Stimulated activated CD4-positive, alpha-beta T cell treated with anti-CD3 and anti-CD28 coated beads, Interleukin-15, amount 100 ng/mL, for 24 hours (primary cell): ENCODE data around the gene NBPF6.
"Not testable (repeated sequence)": the region's sequence is repeated elsewhere in the genome, so short reads cannot be mapped to it uniquely, and the experiment has no call there.

Experiments
- DNase-seq: peaks from one replicate; pipeline ENCODE4 v3.0.0-alpha.2; 2020

NBPF6 gene

GRCh38 chr1:108450043-108450442, at the start of gene NBPF6:
TSS of gene NBPF6 (plus strand) at chr1:108450343. CDS start at chr1:108450602, 259 bp downstream.
- not testable (repeated sequence) for DNase-seq

DNA sequence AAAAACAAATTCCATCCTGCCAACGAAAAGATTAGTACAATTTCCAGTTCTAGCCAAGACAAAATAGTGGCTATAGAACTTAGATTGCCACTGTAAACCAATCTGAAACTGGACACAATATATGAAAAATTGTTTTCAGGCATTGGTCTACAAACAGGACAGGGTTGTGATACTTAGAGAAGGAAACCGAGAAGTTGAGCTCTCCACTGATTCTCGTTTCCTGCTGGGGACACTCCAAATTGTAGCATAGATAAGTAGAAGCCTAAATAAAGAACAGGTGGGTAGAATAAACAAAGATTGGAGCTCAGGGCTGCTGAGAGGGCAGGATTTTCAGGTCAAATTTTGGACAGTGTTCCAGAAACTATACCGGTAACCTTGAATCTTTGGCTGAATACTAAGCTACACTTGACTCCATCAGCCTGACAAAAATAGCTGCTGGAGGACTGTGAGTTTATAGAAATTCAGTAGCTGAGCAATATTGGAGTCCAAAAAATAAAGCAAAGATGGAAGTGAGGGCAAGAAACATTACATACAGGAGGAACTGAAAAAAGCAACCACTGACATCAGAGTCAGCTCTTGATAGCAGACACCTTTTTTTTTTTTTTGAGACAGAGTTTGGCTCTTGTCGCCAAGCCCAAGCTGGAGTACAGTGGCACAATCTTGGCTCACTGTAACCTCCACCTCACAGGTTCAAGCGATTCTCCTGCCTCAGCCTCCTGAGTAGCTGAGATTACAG, 38.9 kb upstream of the NBPF6 start:
- DNase-seq, result not testable (repeated sequence)

- not testable (repeated sequence) for DNase-seq
Observed at GRCh38 chr1:108420129-108420528, 30.0 kb upstream of the NBPF6 start.

DNA sequence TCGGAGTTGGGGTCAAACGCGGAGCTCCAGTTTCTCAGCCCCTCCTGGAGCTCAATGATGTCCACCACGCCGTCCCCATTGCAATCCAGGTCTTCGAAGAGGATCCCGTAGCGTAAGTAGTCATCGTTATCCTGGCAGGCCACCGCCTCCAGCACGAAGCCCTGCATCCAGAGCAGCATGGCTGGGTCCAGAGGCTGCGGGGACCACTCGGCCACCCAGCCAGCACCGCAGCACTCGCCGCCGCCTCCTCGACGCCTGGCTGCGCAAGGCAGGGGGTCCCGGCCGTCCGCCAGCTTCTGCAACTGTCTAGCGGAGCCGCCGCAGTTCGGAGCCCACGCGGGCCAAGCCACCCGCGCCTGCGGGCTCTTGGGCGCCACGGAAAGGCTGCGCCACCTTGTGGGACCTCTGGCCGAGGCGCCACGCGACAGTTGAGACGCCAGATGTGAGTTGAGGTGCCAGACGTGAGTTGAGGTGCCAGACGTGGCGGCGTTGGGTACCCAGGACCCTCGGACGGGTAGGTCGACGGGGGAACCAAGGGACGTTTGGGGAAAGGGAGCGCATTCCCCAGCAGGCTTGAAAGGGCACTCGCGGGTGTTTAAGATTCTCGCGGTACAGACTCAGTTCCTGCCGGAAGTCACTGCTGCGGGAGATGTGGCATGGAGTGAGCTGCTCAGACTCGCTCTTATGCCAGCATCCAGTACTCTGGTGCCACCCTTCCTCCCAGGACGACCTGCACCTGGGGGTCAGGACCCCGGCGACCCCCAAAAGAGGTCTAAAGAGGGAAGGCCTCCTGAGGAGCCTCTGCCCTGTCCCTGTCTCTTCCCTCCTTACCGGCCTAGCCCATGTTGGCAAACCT, 28.9 kb upstream of the NBPF6 start:
- DNase-seq, result not testable (repeated sequence)

GRCh38 chr1:108426877-108427276, 23.3 kb upstream of the NBPF6 start:
- not testable (repeated sequence) for DNase-seq

- not testable (repeated sequence) for DNase-seq
Observed at GRCh38 chr1:108432002-108432401, 18.1 kb upstream of the NBPF6 start.

- DNase-seq, result not testable (repeated sequence)
Observed at GRCh38 chr1:108433404-108433803, 16.7 kb upstream of the NBPF6 start.

DNA sequence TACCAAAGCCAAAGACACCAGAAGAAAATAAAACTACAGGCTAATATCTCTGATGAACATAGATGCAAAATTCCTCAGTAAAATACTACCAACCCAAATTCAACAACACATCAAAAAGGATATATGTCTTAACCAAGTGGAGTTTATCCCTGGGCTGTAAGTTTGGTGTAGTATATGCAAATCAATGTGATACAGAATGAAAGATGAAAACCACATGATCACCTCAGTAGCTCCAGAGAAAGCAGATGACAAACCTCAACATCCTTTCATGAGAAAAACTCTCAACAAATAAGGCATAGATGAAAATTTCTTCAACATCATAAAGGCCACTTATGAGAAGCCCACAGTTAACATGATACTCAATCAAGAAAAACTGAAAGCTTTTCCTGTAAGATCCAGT, 11.6 kb upstream of the NBPF6 start:
- DNase-seq, result not testable (repeated sequence)

DNA sequence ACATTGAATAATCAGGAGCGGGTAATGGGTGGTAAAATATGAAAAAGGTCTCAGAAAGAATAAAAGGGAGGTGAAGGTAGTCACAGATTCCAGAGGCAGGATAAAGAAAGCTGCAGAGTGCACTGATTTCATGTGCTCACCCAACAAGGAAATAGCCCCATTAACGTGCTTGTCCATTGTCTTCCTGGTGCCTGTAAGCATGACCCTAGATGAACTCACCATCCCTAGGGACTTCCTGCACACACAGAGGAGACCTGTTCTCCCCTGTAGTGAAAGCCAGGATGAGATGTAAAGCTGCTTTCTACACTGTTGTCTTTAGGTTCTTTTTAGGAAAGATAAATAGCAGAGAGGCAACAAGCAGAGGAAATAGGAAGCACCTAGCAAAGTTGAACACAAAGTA, 4.4 kb downstream of the NBPF6 start:
- not testable (repeated sequence) for DNase-seq

DNA sequence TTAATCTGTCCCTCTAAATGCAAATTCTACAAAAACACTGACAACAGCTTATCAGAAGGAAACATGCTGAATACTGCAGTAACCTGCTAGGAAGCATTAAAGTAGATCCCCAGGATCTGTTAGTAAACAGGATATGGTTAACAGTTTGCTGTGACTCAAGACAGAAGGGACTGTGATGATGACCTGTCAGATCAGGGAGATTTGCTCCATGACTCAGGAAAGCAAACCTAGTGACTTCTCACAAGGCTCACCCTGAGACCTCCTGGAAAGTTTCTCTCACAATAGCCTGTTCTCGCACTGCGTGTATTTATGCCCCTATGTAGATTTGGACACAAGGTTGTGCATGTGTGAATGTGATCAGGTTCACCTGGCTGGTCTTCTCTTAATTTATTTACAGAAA, 8.5 kb downstream of the NBPF6 start:
- DNase-seq, result not testable (repeated sequence)

DNA sequence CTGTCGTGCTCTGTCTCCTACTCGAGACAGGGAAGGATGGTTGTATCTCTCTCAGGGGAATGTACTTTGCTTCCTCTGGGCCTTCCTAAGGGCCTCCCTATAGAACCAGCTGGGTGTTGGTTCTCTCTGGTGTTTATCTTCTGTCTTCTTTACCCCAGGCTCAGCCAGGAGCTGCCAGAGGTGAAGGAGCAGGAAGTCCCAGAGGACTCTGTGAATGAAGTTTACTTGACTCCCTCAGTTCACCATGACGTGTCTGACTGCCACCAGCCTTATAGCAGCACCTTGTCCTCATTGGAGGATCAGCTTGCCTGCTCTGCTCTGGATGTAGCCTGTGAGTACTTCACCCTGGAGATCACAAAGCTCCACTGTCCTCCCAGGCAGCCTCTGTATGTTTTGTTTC, 11.6 kb downstream of the NBPF6 start:
- not testable (repeated sequence) for DNase-seq

GRCh38 chr1:108463962-108464361, 13.8 kb downstream of the NBPF6 start:
- DNase-seq, result not testable (repeated sequence)

- not testable (repeated sequence) for DNase-seq
Observed at GRCh38 chr1:108466166-108466565, 16.0 kb downstream of the NBPF6 start.

DNA sequence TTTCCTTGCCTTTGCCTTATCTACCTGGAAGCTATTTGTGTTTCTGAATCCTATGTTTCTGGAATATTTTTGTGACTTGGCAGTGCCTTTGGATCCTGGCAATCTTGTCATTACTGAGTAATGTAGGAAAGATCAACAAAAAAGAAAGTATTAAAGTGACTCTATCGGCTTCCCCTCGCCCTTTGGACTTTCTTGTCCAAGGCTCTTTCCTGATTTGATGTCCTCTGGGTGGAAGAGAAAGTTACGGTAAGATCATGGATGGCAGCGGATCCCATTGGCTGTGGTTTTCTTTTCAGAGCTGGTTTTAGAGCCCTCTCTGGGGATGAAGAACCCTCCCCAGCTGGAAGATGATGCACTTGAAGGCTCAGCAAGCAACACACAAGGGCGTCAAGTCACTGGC, 17.0 kb downstream of the NBPF6 start:
- not testable (repeated sequence) for DNase-seq

- not testable (repeated sequence) for DNase-seq
Observed at GRCh38 chr1:108470750-108471149, 20.6 kb downstream of the NBPF6 start.

DNA sequence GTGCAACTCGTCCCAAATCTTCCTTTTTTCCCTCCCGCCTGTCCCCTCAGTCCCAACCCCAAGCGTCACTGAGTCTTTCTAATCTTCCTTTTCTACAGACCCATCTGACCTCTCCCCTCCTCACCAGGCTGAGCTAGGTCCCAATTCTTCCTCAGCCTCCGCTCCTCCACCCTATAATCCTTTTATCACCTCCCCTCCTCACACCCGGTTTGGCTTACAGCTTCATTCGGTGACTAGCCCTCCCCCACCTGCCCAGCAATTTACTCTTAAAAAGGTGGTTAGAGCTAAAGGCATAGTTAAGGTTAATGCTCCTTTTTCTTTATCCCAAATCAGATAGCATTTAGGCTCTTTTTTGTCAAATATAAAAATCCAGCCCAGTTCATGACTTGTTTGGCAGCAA, 24.4 kb downstream of the NBPF6 start:
- not testable (repeated sequence) for DNase-seq

DNA sequence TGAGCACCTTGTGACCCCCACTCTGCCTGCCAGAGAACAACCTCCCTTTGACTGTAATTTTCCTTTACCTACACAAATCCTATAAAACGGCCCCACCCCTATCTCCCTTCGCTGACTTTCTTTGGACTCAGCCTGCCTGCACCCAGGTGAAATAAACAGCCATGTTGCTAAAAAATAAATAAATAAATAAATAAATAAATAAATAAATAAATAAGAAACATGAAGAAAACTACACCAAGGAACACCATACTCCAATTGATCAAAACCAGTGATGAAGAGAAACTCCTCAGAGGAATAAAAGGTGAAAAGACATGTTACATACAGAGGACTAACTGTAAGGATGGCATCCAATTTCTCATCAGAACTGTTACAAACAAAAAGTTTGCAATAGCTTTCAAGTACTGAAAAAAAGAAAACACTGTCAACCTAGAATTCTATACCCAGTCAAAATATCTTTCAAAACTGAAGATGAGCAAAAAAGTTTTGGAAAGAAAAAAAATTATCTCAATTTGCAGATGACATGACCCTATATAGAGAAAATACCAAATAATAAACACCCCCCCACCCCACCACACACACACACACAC, 28.4 kb downstream of the NBPF6 start:
- no peak for DNase-seq

GRCh38 chr1:108482708-108483107, 32.6 kb downstream of the NBPF6 start:
- no peak for DNase-seq

DNA sequence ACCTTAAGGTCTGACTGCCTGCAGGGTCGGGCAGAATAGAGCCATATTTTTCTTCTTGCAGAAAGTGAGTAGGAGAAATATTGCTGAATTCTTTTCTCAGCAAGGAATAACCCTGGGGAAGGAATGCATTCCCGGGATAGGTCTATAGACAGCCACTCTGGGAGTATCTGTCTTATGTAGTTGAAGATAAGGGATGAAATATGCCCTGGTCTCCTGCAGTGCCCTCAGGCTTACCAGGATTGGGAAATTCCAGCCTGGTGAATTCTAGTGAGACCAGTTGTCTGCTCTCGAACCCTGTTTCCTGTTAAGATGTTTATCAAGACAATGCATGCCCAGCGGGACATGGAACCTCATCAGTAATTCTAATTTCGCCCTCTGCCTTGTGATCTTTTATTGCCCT, 35.8 kb downstream of the NBPF6 start:
- DNase-seq, result not testable (repeated sequence)

GRCh38 chr1:108486707-108487106, 36.6 kb downstream of the NBPF6 start:
- not testable (repeated sequence) for DNase-seq

DNA sequence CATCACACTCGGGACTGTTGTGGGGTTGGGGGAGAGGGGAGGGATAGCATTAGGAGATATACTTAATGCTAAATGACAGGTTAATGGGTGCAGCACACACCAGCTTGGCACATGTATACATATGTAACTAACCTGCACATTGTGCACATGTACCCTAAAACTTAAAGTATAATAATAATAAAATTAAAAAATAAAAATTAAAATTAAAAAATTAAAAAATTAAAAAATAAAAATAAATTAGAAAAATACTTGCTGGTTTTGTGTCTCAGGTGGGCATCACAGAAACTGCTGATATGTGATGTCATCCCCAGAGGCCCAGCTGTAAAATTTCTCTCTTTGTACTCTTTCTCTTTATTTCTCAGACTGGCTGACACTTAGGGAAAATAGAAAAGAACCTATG, 44.9 kb downstream of the NBPF6 start:
- DNase-seq, result not testable (repeated sequence)

DNA sequence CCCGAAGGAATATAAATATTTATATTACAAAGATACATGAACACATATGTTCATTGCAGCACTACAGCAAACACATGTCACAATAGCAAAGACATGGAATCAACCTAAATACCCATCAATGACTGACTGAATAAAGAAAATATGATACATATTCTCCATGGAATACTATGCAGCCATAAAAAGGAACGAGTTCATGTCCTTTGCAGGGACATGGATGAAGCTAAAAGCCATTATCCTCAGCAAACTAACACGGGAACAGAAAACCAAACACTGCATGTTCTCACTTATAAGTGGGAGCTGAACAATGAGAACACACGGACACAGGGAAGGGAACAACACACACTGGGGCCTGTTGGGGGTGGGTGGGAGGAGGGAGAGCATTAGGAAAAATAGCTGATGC, 46.7 kb downstream of the NBPF6 start:
- DNase-seq, result not testable (repeated sequence)

DNA sequence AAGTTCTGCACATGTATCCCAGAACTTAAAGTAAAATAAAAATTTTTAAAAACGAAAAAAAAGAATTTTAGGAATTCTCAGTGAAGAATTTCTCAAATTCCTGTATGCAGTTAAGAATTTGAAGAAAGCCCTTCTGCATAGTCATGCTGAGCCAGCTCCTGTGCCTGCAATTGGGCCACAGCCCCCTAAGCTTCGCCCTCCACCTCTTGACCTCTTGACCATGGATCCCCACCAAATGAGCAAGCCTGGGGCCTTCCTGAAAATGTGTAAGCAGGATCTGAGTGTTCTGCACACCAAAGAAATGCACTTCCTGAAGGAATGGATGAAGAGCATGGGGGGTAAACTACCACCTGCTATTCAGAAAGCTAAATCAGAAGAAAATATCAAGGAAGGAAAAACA, 52.0 kb downstream of the NBPF6 start:
- no peak for DNase-seq

GRCh38 chr1:108502624-108503023, 52.5 kb downstream of the NBPF6 start:
- no peak for DNase-seq
